ENCODE data around the gene CDK12. TPM values are rescaled to one million over a fixed set of nuclear protein-coding genes. Genes with fewer than 3 reads are reported as not detected.
A peak's percentile ranks its signal among the peaks of the same experiment; 100 is the strongest.

CDK12 gene
- total and polyA plus RNA-seq, 12 donors: 7.2 to 206 (median 44.2) TPM

GRCh38 chr17:39549747-39550573 lies 88.7 kb downstream of the CDK12 start:
- peak in 2 of 7 donors; percentile 9 to 36 for DNase-seq
- intact Hi-C loops (cut with DNase I): loop anchor here (2.0 to 10.0 kb wide), 3 partner anchors 73 to 205 kb away; no protein-coding TSS in a partner anchor
- H3K4me3 ChIP-seq: no peak overlapping the region
- 76 to 85% (median 84%) methylated on average over 6 of the region's 6 CpGs for WGBS, 4 donors
- H3K36me3 ChIP-seq (replicated peaks in 1 of 2): peaks cover 0 to 31% of the 10 kb centered on the region in 2 donors
- H3K9me3 ChIP-seq (replicated peaks in 1 of 3): no peaks in the 10 kb centered on the region
- H3K27ac ChIP-seq: no peak overlapping the region
- no peak for TF ChIP-seq POLR2A (IDR thresholded peaks at IDR 0.05)
- no peak for TF ChIP-seq CTCF (IDR thresholded peaks at IDR 0.05)
- no peaks in the 10 kb centered on the region for H3K27me3 ChIP-seq
- H3K4me1 ChIP-seq (replicated peaks in 1 of 2): peaks cover 0 to 5% of the 10 kb centered on the region in 2 donors

GRCh38 chr17:39551879-39552278 lies 90.6 kb downstream of the CDK12 start:
- no peak for TF ChIP-seq POLR2A (IDR thresholded peaks at IDR 0.05)
- TF ChIP-seq CTCF (IDR thresholded peaks at IDR 0.05): no peak
- Histone ChIP-seq H3K27me3 (no peaks in the 10 kb centered on the region), H3K36me3 (replicated peaks in 1 of 2) (peaks cover 0 to 33% of the 10 kb centered on the region in 2 donors), H3K4me3 (no peak overlapping the region), H3K9me3 (replicated peaks in 1 of 3) (no peaks in the 10 kb centered on the region), H3K4me1 (replicated peaks in 1 of 2) (peaks cover 0 to 5% of the 10 kb centered on the region in 2 donors), H3K27ac (no peak overlapping the region)
- intact Hi-C loops (cut with DNase I): no loop called here
- DNase-seq: peak in 2 of 7 donors; percentile 9 to 17
- 67 to 100% (median 90%) methylated on average over 1 of the region's 1 CpG for WGBS, 4 donors

- TF ChIP-seq CTCF (IDR thresholded peaks at IDR 0.05): no peak
- no peak for TF ChIP-seq POLR2A (IDR thresholded peaks at IDR 0.05)
- H3K4me1 ChIP-seq (replicated peaks in 1 of 2): peaks cover 0 to 5% of the 10 kb centered on the region in 2 donors
- 28 to 48% (median 29%) methylated on average over 2 of the region's 2 CpGs for WGBS, 4 donors
- H3K4me3 ChIP-seq: no peak overlapping the region
- peak overlapping the region in 3 of 5 donors; percentile 6 to 45 (median 33) for H3K27ac ChIP-seq
- peaks cover 0 to 39% of the 10 kb centered on the region in 2 donors for H3K36me3 ChIP-seq (replicated peaks in 1 of 2)
- no peaks in the 10 kb centered on the region for H3K27me3 ChIP-seq
- H3K9me3 ChIP-seq (replicated peaks in 1 of 3): no peaks in the 10 kb centered on the region
- intact Hi-C loops (cut with DNase I): no loop called here
- peak; percentile 40 to 78 (median 68) for DNase-seq
Measured at GRCh38 chr17:39553341-39553945, 92.2 kb downstream of the CDK12 start.

- Histone ChIP-seq H3K4me3 (no peak overlapping the region), H3K27me3 (no peaks in the 10 kb centered on the region), H3K36me3 (replicated peaks in 1 of 2) (peaks cover 0 to 34% of the 10 kb centered on the region in 2 donors), H3K9me3 (replicated peaks in 1 of 3) (no peaks in the 10 kb centered on the region), H3K4me1 (replicated peaks in 1 of 2) (peaks cover 0 to 5% of the 10 kb centered on the region in 2 donors), H3K27ac (no peak overlapping the region)
- TF ChIP-seq POLR2A (IDR thresholded peaks at IDR 0.05) (no peak), CTCF (IDR thresholded peaks at IDR 0.05) (no peak)
- no peak for DNase-seq
- WGBS, 4 donors: 83 to 88% (median 87%) methylated on average over 1 to 2 of the region's 2 CpGs
- intact Hi-C loops (cut with DNase I): no loop called here
Measured at GRCh38 chr17:39555368-39555767, 94.1 kb downstream of the CDK12 start.

Measured in adrenal gland (tissue), 12 donors.